Neural cell (in vitro differentiated cells): ENCODE data around the gene SIRPB1.
"Not testable (repeated sequence)": the region's sequence is repeated elsewhere in the genome, so short reads cannot be mapped to it uniquely, and the experiment has no call there.

ENCODE experiments used
- RAD21 ChIP-seq: fragments of 450-650 bp; conservative IDR thresholded peaks from 2 replicates; pipeline ENCODE4 v1.6.1; 2014; ENCODE audit warnings: antibody characterized with exemption, mild to moderate bottlenecking, moderate library complexity
- TF ChIP-seq, protein P1 (sequence below): fragments of 450-650 bp; IDR thresholded peaks from 2 replicates; pipeline ENCODE4 v1.5.1; 2014; ENCODE audit warnings: antibody characterized with exemption, mild to moderate bottlenecking, moderate library complexity; ENCODE audit not compliant: poor library complexity, severe bottlenecking

DNA sequence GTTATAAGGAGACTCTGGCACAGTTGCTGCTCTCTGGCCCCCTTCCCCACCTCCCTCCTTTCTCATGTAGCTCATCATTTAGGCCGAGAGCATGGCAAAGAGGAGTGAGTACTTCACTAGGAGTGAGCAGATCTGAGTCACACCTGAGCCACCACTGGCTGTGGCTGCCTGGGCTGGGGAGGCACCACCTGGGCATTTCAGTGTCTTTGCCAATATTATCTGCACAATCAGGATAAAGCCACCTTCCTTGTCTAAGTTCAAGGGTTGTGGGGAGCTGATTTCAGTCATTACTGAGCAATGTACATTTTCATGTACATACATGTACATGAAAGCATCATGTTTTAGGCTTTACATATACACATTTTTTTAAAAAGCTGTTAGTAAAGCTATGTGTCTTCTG is 43.8 kb downstream of the SIRPB1 start:
- TF ChIP-seq, protein P1, sequence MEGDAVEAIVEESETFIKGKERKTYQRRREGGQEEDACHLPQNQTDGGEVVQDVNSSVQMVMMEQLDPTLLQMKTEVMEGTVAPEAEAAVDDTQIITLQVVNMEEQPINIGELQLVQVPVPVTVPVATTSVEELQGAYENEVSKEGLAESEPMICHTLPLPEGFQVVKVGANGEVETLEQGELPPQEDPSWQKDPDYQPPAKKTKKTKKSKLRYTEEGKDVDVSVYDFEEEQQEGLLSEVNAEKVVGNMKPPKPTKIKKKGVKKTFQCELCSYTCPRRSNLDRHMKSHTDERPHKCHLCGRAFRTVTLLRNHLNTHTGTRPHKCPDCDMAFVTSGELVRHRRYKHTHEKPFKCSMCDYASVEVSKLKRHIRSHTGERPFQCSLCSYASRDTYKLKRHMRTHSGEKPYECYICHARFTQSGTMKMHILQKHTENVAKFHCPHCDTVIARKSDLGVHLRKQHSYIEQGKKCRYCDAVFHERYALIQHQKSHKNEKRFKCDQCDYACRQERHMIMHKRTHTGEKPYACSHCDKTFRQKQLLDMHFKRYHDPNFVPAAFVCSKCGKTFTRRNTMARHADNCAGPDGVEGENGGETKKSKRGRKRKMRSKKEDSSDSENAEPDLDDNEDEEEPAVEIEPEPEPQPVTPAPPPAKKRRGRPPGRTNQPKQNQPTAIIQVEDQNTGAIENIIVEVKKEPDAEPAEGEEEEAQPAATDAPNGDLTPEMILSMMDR = not testable (repeated sequence)
- TF ChIP-seq RAD21 = not testable (repeated sequence)
